ENCODE results near the gene DMAC2.
"Not testable (repeated sequence)": the region's sequence is repeated elsewhere in the genome, so short reads cannot be mapped to it uniquely, and the experiment has no call there.

The DMAC2 gene

GRCh38 chr19:41441321-41441945, 1.7 kb upstream of the DMAC2 start:
- DNase-seq (ENCODE audit: low read depth): no peak
- no peak for TF ChIP-seq CTCF (conservative IDR thresholded peaks at IDR 0.05; ENCODE audit: low read length)
- no peak overlapping the region for H3K4me3 ChIP-seq (ENCODE audit: low read length)

GRCh38 chr19:41437944-41438574, 1.7 kb downstream of the DMAC2 start:
- no peak for TF ChIP-seq CTCF (conservative IDR thresholded peaks at IDR 0.05; ENCODE audit: low read length)
- DNase-seq (ENCODE audit: low read depth): no peak
- no peak overlapping the region for H3K4me3 ChIP-seq (ENCODE audit: low read length)

- no peak overlapping the region for H3K4me3 ChIP-seq (ENCODE audit: low read length)
- TF ChIP-seq CTCF (conservative IDR thresholded peaks at IDR 0.05; ENCODE audit: low read length): no peak
- DNase-seq (ENCODE audit: low read depth): no peak
Measured at GRCh38 chr19:41436674-41436951, 3.1 kb downstream of the DMAC2 start.

GRCh38 chr19:41435936-41436673, 3.6 kb downstream of the DMAC2 start:
- TF ChIP-seq CTCF (conservative IDR thresholded peaks at IDR 0.05; ENCODE audit: low read length): no peak
- DNase-seq (ENCODE audit: low read depth): no peak
- H3K4me3 ChIP-seq (ENCODE audit: low read length): no peak overlapping the region

- not testable (repeated sequence) for H3K4me3 ChIP-seq (ENCODE audit: low read length); DNase-seq (ENCODE audit: low read depth)
Measured at GRCh38 chr19:41435376-41435775, 4.3 kb downstream of the DMAC2 start.

- H3K4me3 ChIP-seq (ENCODE audit: low read length): no peak overlapping the region
- TF ChIP-seq CTCF (conservative IDR thresholded peaks at IDR 0.05; ENCODE audit: low read length): no peak
- no peak for DNase-seq (ENCODE audit: low read depth)
Measured at GRCh38 chr19:41434450-41434849, 5.3 kb downstream of the DMAC2 start.

- TF ChIP-seq CTCF (conservative IDR thresholded peaks at IDR 0.05; ENCODE audit: low read length): no peak
- no peak overlapping the region for H3K4me3 ChIP-seq (ENCODE audit: low read length)
- no peak for DNase-seq (ENCODE audit: low read depth)
Measured at GRCh38 chr19:41433171-41433570, 6.5 kb downstream of the DMAC2 start.
